T-cell (primary cell): ENCODE results near the gene PPP1R10. TPM values are rescaled to one million over a fixed set of nuclear protein-coding genes. Genes with fewer than 3 reads are reported as not detected.
"Not testable (repeated sequence)": the region's sequence is repeated elsewhere in the genome, so short reads cannot be mapped to it uniquely, and the experiment has no call there.

Experiments
- ATAC-seq, 4 experiments: fragments of 200-7000 bp in 3 of 4; fragments of 150-1000 bp in 1 of 4; cut with Tn5 transposase; replicated peaks in 1 of 4; 1 replicate in 3 of 4; 2 replicates in 1 of 4; pipeline ENCODE4 v1.10.0; 2021; ENCODE audit warnings: moderate library complexity in 3 of 4, mild to moderate bottlenecking in 2 of 4, moderate number of reproducible peaks in 1 of 4
- CTCF ChIA-PET, 2 donors: fragments of 300-600 bp; sonication (Branson Sonifier 250); formaldehyde crosslinking; loops; one replicate each; lab custom pipeline; 2022; ENCODE audit warnings: antibody characterized with exemption in 2 of 2; lab: Charles Lee
- POLR2A ChIA-PET, 2 donors: fragments of 300-600 bp; sonication (Branson Sonifier 250); formaldehyde crosslinking; loops; one replicate each; lab custom pipeline; 2022; ENCODE audit warnings: antibody characterized with exemption in 2 of 2; lab: Charles Lee
- DNase-seq, 35 experiments: peaks; one replicate each; pipeline versions ENCODE4 v3.0.0 to v3.0.0-alpha.2; 2013 to 2023
- H3K27ac ChIP-seq: one replicate; pipeline ENCODE4 v1.5.1; 2013; ENCODE audit warnings: low read length
- H3K27me3 ChIP-seq, 2 experiments: replicated peaks in 1 of 2; 1 replicate in 1 of 2; 2 replicates in 1 of 2; pipeline versions ENCODE4 v1.6.1 to v1.7.0; 2013; ENCODE audit warnings: low read length in 1 of 2, mixed read lengths in 1 of 2; ENCODE audit not compliant: control insufficient read depth in 2 of 2, insufficient read depth in 2 of 2; ENCODE audit errors: extremely low read depth in 1 of 2
- H3K36me3 ChIP-seq, 2 donors: 1 replicate in 1 of 2; 2 replicates in 1 of 2; pipeline versions ENCODE4 v1.6.1 to v1.7.0; 2013; ENCODE audit warnings: low read length in 1 of 2; ENCODE audit not compliant: control insufficient read depth in 2 of 2, insufficient read depth in 1 of 2; ENCODE audit errors: extremely low read depth in 1 of 2
- H3K4me1 ChIP-seq, 2 experiments: 1 replicate in 1 of 2; 2 replicates in 1 of 2; pipeline versions ENCODE4 v1.6.1 to v1.7.0; 2013; ENCODE audit warnings: low read length in 2 of 2, mixed read lengths in 1 of 2; ENCODE audit not compliant: insufficient read depth in 2 of 2, control insufficient read depth in 1 of 2; ENCODE audit errors: extremely low read depth in 1 of 2
- H3K4me3 ChIP-seq, 2 donors: 1 replicate in 1 of 2; 2 replicates in 1 of 2; pipeline versions ENCODE4 v1.5.1 to v1.7.0; 2013; ENCODE audit warnings: mild to moderate bottlenecking in 2 of 2, low read length in 1 of 2, moderate library complexity in 1 of 2; ENCODE audit not compliant: control insufficient read depth in 1 of 2; ENCODE audit errors: extremely low read depth in 1 of 2
- H3K9me3 ChIP-seq: 2 replicates; pipeline ENCODE4 v1.7.0; 2013
- H3K27ac Mint-ChIP-seq, 2 donors: one replicate each; pipeline ENCODE4 v1.8.0; 2020 to 2021; ENCODE audit warnings: mild to moderate bottlenecking in 2 of 2, mixed read lengths in 2 of 2
- H3K27me3 Mint-ChIP-seq, 2 donors: one replicate each; pipeline ENCODE4 v1.8.0; 2021 to 2022; ENCODE audit warnings: mixed read lengths in 2 of 2
- H3K36me3 Mint-ChIP-seq: one replicate; pipeline ENCODE4 v1.8.0; 2021; ENCODE audit warnings: mixed read lengths
- H3K4me1 Mint-ChIP-seq, 3 donors: one replicate each; pipeline ENCODE4 v1.8.0; 2020 to 2022; ENCODE audit warnings: mixed read lengths in 3 of 3, mild to moderate bottlenecking in 1 of 3
- H3K4me3 Mint-ChIP-seq, 3 donors: one replicate each; pipeline ENCODE4 v1.8.0; 2020 to 2022; ENCODE audit warnings: mild to moderate bottlenecking in 3 of 3, mixed read lengths in 3 of 3, moderate library complexity in 3 of 3
- H3K9me3 Mint-ChIP-seq, 3 donors: one replicate each; pipeline ENCODE4 v1.8.0; 2020 to 2022; ENCODE audit warnings: mixed read lengths in 3 of 3
- WGBS: methylation state at CpG from one replicate; pipeline ENCODE4 v1.1.5; 2013; ENCODE audit warnings: missing lambda C conversion rate; ENCODE audit not compliant: insufficient coverage; 5-methylcytosine and 5-hydroxymethylcytosine counted together
- total RNA-seq, 35 experiments: library from RNA in 6 of 35; stranded (reverse) in 6 of 35; fragments of 120-200 nt in 1 of 35; gene quantifications; one replicate each; pipeline versions ENCODE4 v1.2.1 to v1.2.4 and lab custom pipeline; 2013 to 2026

The PPP1R10 gene
- total RNA-seq, 5 donors from 2014 or later (not counting 1 experiment from before 2014, with no cell fraction given): 104 to 170 (median 163) TPM

DNA sequence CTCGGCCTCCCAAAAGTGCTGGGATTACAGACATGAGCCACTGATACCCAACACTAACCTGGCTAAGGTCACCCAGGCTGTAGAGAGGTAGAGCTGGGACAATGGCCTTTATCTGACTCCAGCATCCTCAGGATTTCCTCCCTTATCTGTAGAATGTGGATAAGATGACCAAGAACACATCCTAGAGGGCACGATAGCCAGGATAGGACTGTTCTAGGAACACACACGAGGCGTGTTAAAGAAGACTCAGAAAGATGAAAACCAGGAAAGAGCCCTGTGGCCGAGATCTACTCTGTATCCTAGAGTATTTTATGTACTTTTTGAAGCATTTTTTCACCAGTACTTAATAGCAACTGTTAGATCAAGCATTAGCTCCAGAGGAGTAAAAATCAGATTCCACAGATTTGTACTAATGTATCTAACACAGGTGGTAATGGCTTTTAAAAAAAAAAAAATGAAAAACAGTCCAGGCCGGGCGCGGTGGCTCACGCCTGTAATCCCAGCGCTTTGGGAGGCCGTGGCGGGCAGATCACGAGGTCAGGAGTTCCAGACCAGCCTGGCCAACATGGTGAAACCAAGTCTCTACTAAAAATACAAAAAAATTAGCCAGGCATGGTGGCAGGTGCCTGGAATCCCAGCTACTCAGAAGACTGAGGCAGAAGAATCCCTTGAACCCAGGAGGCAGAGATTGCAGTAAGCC lies 17.3 kb downstream of the PPP1R10 start:
- DNase-seq (no peak), ATAC-seq (no peak)
- Mint-ChIP-seq H3K27ac (no peak overlapping the region), H3K4me1 (peaks cover 21 to 36% (median 22%) of the 10 kb centered on the region in 3 donors), H3K9me3 (no peaks in the 10 kb centered on the region), H3K27me3 (no peaks in the 10 kb centered on the region), H3K4me3 (no peak overlapping the region), H3K36me3 (peaks cover 32% of the 10 kb centered on the region)
- WGBS: 92% methylated on average over 8 of the region's 13 CpGs
- Histone ChIP-seq H3K9me3 (no peaks in the 10 kb centered on the region), H3K4me3 (no peak overlapping the region), H3K4me1 (peaks cover 6 to 26% of the 10 kb centered on the region in 2 experiments), H3K36me3 (peaks cover 27 to 49% of the 10 kb centered on the region in 2 donors), H3K27ac (no peak overlapping the region), H3K27me3 (no peaks in the 10 kb centered on the region)
- ChIA-PET POLR2A (interaction anchor here (0.6 to 1.6 kb wide), 5 partner anchors 11 to 131 kb away, joined by 3 to 9 read pairs (median 5); no protein-coding TSS in a partner anchor), CTCF (interaction anchor here (0.5 to 1.4 kb wide), 5 partner anchors 14 to 1051 kb away, joined by 3 to 7 read pairs (median 3); no protein-coding TSS in a partner anchor)

DNA sequence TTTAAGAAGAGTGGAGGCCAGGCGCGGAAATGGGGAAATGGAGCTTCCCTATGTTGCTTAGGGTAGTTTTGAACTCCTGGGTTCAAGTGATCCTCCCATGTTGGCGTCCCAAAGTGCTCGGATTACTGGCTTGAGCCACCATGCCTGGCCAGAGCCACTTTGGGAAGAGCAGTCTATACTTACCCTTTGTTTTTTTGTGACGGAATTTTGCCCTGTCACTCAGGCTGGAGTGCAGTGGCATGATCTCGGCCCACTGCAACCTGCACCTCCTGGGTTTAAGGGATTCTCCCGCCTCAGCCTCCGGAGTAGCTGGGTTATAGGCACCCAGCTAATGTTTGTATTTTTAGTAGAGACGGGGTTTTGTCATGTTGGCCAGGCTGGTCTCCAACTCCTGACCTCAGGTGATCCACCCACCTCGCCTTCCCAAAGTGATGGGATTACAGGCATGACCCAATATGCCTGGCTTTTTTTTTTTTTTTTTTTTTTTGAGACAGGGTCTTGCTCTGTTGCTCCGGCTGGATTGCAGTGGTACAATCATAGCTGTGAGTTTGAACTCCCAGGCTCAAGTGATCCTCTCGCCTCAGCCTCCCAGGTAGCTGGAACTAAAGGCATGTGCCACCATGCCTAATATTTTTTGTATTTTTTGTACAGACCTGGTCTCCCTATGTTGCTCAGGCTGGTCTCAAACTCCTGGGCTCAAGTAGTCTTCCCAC lies 18.0 kb downstream of the PPP1R10 start:
- Histone ChIP-seq H3K27ac (no peak overlapping the region), H3K4me3 (no peak overlapping the region), H3K36me3 (peaks cover 22 to 49% of the 10 kb centered on the region in 2 donors), H3K9me3 (no peaks in the 10 kb centered on the region), H3K27me3 (no peaks in the 10 kb centered on the region), H3K4me1 (peaks cover 6 to 26% of the 10 kb centered on the region in 2 experiments)
- WGBS: 91% methylated on average over 6 of the region's 12 CpGs
- ATAC-seq (no peak), DNase-seq (no peak)
- peaks cover 30% of the 10 kb centered on the region for H3K36me3 Mint-ChIP-seq
- ChIA-PET CTCF (interaction anchor here (0.6 to 3.4 kb wide), 14 partner anchors 14 to 1052 kb away, joined by 3 to 26 read pairs (median 6); partner anchors contain the start of gene ABCF1 (in 1 of the 2)), POLR2A (interaction anchor here (0.6 to 1.6 kb wide), 6 partner anchors 12 to 131 kb away, joined by 3 to 9 read pairs (median 4); no protein-coding TSS in a partner anchor)
- no peak overlapping the region for H3K27ac Mint-ChIP-seq
- no peak overlapping the region for H3K4me3 Mint-ChIP-seq
- no peaks in the 10 kb centered on the region for H3K9me3 Mint-ChIP-seq
- no peaks in the 10 kb centered on the region for H3K27me3 Mint-ChIP-seq
- H3K4me1 Mint-ChIP-seq: peaks cover 21 to 35% (median 22%) of the 10 kb centered on the region in 3 donors

DNA sequence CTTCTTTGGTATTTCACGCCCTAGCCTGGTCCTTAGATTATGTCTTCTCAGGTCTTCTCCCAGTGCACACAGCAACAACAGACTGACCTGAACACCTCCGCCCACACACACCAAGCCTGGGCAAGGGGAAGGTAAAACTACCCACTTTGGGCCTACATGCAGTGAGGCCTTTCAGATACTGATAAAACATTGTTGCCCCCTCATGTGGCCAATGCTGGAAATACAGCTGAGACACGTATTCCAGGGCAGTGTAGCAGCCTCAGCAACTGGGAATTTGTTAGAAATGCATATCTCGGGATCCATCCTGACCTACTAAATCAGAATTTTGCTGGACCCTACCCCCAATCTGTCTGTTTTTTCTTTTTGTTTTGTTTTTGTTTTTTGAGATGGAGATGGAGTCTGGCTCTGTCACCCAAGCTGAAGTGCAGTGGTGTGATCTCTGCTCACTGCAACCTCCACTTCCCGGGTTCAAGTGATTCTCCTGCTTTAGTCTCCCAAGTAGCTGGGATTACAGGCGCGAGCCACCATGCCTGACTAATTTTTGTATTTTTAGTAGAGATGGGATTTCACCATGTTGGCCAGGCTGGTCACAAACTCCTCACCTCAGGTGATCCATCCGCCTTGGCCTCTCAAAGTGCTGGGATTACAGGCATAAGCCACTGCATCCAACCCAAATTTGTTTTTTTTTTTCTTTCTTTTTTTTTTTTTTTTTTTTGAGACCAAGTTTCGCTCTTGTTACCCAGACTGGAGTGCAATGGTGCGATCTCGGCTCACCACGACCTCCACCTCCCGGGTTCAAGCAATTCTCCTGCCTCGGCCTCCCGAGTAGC lies 19.5 kb downstream of the PPP1R10 start:
- CTCF ChIA-PET: interaction anchor here (0.6 to 3.4 kb wide), 21 partner anchors 10 to 986 kb away, joined by 3 to 26 read pairs (median 6); partner anchors contain the start of gene ABCF1 (in 1 of the 2)
- not testable (repeated sequence) for H3K27me3 ChIP-seq, H3K9me3 ChIP-seq, H3K9me3 Mint-ChIP-seq, H3K27ac ChIP-seq, H3K4me3 ChIP-seq, H3K4me3 Mint-ChIP-seq, H3K27me3 Mint-ChIP-seq
- Histone ChIP-seq H3K4me1 (peaks cover 6 to 26% of the 10 kb centered on the region in 2 experiments), H3K36me3 (peaks cover 18 to 37% of the 10 kb centered on the region in 2 donors)
- POLR2A ChIA-PET: interaction anchor here (0.5 to 1.3 kb wide), 8 partner anchors 10 to 1192 kb away, joined by 3 to 9 read pairs (median 4); no protein-coding TSS in a partner anchor
- H3K36me3 Mint-ChIP-seq: peaks cover 18% of the 10 kb centered on the region
- ATAC-seq (peak; percentile 78 to 83 (median 80)), DNase-seq (peak; percentile 34 to 88 (median 76))
- H3K27ac Mint-ChIP-seq: peak overlapping the region; percentile 26 to 62
- WGBS: 77% methylated on average over 7 of the region's 15 CpGs
- peaks cover 13 to 25% (median 14%) of the 10 kb centered on the region in 3 donors for H3K4me1 Mint-ChIP-seq

DNA sequence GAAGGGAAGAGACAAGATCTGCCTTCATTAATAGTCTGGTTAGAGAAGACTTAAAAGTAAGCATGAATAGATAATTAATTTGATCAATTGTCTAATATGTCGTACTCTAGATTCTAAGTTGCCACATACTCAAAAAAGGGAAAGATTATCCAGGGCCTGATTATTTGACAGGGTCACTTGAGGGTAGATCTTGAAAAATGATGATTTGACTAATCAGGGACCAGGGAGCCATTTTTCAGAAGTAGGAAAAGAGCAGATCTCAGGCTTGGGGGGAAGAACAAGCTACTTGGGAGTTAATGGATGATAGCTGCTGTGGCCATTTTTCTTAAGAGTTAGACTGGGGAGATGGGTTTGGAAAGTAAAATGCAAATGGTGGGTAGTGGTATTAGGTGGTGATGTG lies 24.8 kb downstream of the PPP1R10 start:
- CTCF ChIA-PET: interaction anchor here in 1 of 2 donors (0.6 to 1.4 kb wide), 3 partner anchors 12 to 82 kb away, joined by 3 to 5 read pairs (median 4); no protein-coding TSS in a partner anchor
- no peaks in the 10 kb centered on the region for H3K9me3 Mint-ChIP-seq
- Histone ChIP-seq H3K4me3 (no peak overlapping the region), H3K36me3 (peaks cover 3 to 53% of the 10 kb centered on the region in 2 donors), H3K9me3 (no peaks in the 10 kb centered on the region), H3K27ac (no peak overlapping the region), H3K27me3 (no peaks in the 10 kb centered on the region), H3K4me1 (peaks cover 0 to 2% of the 10 kb centered on the region in 2 experiments)
- ATAC-seq: no peak
- no peak for DNase-seq
- H3K27me3 Mint-ChIP-seq: no peaks in the 10 kb centered on the region
- WGBS: no CpG with 5 or more reads among the region's 1 CpG
- peaks cover 40% of the 10 kb centered on the region for H3K36me3 Mint-ChIP-seq
- no peak overlapping the region for H3K4me3 Mint-ChIP-seq
- peak overlapping the region in 1 of 2 donors; percentile 30 for H3K27ac Mint-ChIP-seq
- POLR2A ChIA-PET: interaction anchor here in 1 of 2 donors (0.6 to 1.1 kb wide), 2 partner anchors 23 to 36 kb away, joined by 5 to 13 read pairs; partner anchors contain the start of gene GNL1
- H3K4me1 Mint-ChIP-seq: peaks cover 6 to 12% (median 11%) of the 10 kb centered on the region in 3 donors

DNA sequence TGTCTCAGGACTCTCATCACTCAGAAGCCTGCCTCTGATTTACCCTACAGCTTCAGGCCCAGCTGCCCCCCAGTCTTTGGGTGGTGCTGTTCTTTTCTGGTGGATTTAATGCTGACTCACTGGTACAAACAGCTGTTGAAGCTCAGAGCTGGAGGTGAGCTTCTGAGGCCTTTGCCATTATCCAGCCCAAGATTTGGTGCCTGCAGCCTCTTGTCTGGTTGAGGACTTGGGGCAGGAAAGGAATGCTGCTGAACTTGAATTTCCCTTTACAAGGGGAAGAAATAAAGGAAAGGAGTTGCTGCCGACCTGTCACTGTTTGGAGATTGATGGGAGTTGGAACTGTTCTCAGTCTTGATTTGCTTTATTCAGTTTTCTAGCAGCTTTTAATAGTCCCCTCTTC lies 26.0 kb downstream of the PPP1R10 start:
- Histone ChIP-seq H3K27ac (no peak overlapping the region), H3K9me3 (no peaks in the 10 kb centered on the region), H3K36me3 (peaks cover 6 to 65% of the 10 kb centered on the region in 2 donors), H3K4me3 (no peak overlapping the region), H3K4me1 (no peaks in the 10 kb centered on the region), H3K27me3 (no peaks in the 10 kb centered on the region)
- peaks cover 3 to 8% (median 8%) of the 10 kb centered on the region in 3 donors for H3K4me1 Mint-ChIP-seq
- H3K27ac Mint-ChIP-seq: peak overlapping the region in 1 of 2 donors; percentile 34
- no CpG with 5 or more reads among the region's 1 CpG for WGBS
- H3K36me3 Mint-ChIP-seq: peaks cover 47% of the 10 kb centered on the region
- H3K9me3 Mint-ChIP-seq: no peaks in the 10 kb centered on the region
- DNase-seq (no peak), ATAC-seq (peak in 1 of 4 experiments; percentile 24)
- CTCF ChIA-PET: interaction anchor here in 1 of 2 donors (0.6 kb wide), 1 partner anchor 46 kb away, joined by 3 read pairs; no protein-coding TSS in a partner anchor
- no peak overlapping the region for H3K4me3 Mint-ChIP-seq
- H3K27me3 Mint-ChIP-seq: no peaks in the 10 kb centered on the region
- POLR2A ChIA-PET: interaction anchor here (0.6 to 1.1 kb wide), 3 partner anchors 24 to 111 kb away, joined by 4 to 14 read pairs (median 11); no protein-coding TSS in a partner anchor
